Neuronal stem cell (in vitro differentiated cells): ENCODE results near the gene TRDN.
"Not testable (repeated sequence)": the region's sequence is repeated elsewhere in the genome, so short reads cannot be mapped to it uniquely, and the experiment has no call there.

ENCODE experiments used
- DNase-seq: peaks from one replicate; pipeline ENCODE4 v3.0.0-alpha.2; 2013; ENCODE audit warnings: low spot score
- H2AFZ ChIP-seq: one replicate; pipeline ENCODE4 v1.6.1; 2013; ENCODE audit warnings: mild to moderate bottlenecking, low read length, inconsistent platforms
- H2AK5ac ChIP-seq: 2 replicates; pipeline ENCODE4 v1.6.1; 2013; ENCODE audit warnings: low read depth, mild to moderate bottlenecking, inconsistent platforms, low read length, moderate library complexity, mixed read lengths
- H2BK120ac ChIP-seq: 2 replicates; pipeline ENCODE4 v1.6.1; 2013; ENCODE audit warnings: low read depth, mild to moderate bottlenecking, inconsistent platforms, low read length, moderate library complexity, mixed read lengths
- H2BK12ac ChIP-seq: one replicate; pipeline ENCODE4 v1.6.1; 2013; ENCODE audit warnings: low read length, inconsistent platforms
- H2BK15ac ChIP-seq: 2 replicates; pipeline ENCODE4 v1.6.1; 2013; ENCODE audit warnings: mild to moderate bottlenecking, low read length, inconsistent platforms, mixed read lengths
- H2BK5ac ChIP-seq: one replicate; pipeline ENCODE4 v1.6.1; 2013; ENCODE audit warnings: inconsistent platforms, mild to moderate bottlenecking, low read length, moderate library complexity
- H3K14ac ChIP-seq: one replicate; pipeline ENCODE4 v1.6.1; 2013; ENCODE audit warnings: low read length, inconsistent platforms
- H3K18ac ChIP-seq: 2 replicates; pipeline ENCODE4 v1.6.1; 2013; ENCODE audit warnings: low read length, inconsistent platforms
- H3K23ac ChIP-seq: 2 replicates; pipeline ENCODE4 v1.6.1; 2013; ENCODE audit warnings: low read depth, mild to moderate bottlenecking, mixed read lengths, low read length, inconsistent platforms; ENCODE audit not compliant: poor library complexity
- H3K27ac ChIP-seq: replicated peaks from 3 replicates; pipeline ENCODE4 v1.5.1; 2013; ENCODE audit warnings: low read length, inconsistent platforms
- H3K27me3 ChIP-seq, 3 experiments: 2 replicates each; pipeline ENCODE4 v1.6.1; 2013; ENCODE audit warnings: low read length in 3 of 3, mild to moderate bottlenecking in 2 of 3, inconsistent platforms in 1 of 3, low read depth in 1 of 3, mixed read lengths in 1 of 3, moderate library complexity in 1 of 3; ENCODE audit not compliant: control insufficient read depth in 3 of 3, insufficient read depth in 3 of 3
- H3K36me3 ChIP-seq, 2 donors: replicated peaks in 1 of 2; 2 replicates each; pipeline ENCODE4 v1.6.1; 2013; ENCODE audit warnings: low read length in 2 of 2; ENCODE audit not compliant: control insufficient read depth in 2 of 2, insufficient read depth in 2 of 2
- H3K4ac ChIP-seq: 2 replicates; pipeline ENCODE4 v1.6.1; 2013; ENCODE audit warnings: inconsistent platforms, mild to moderate bottlenecking, low read length, moderate library complexity
- H3K4me1 ChIP-seq, 2 donors: 1 replicate in 1 of 2; 2 replicates in 1 of 2; pipeline ENCODE4 v1.6.1; 2013; ENCODE audit warnings: low read length in 2 of 2, low read depth in 1 of 2; ENCODE audit not compliant: control insufficient read depth in 2 of 2, insufficient read depth in 1 of 2
- H3K4me2 ChIP-seq: one replicate; pipeline ENCODE4 v1.6.1; 2013; ENCODE audit warnings: mild to moderate bottlenecking, low read length, inconsistent platforms; ENCODE audit not compliant: insufficient read depth, poor library complexity, severe bottlenecking
- H3K4me3 ChIP-seq, 2 donors: 2 replicates each; pipeline ENCODE4 v1.5.1; 2013; ENCODE audit warnings: low read length in 2 of 2, mild to moderate bottlenecking in 2 of 2, inconsistent platforms in 1 of 2, moderate library complexity in 1 of 2
- H3K79me1 ChIP-seq: one replicate; pipeline ENCODE4 v1.6.1; 2013; ENCODE audit warnings: low read depth, mild to moderate bottlenecking, inconsistent platforms, low read length, moderate library complexity
- H3K9ac ChIP-seq: one replicate; pipeline ENCODE4 v1.6.1; 2013; ENCODE audit warnings: mild to moderate bottlenecking, low read depth, low read length, inconsistent platforms; ENCODE audit not compliant: poor library complexity
- H3K9me3 ChIP-seq, 2 donors: replicated peaks in 1 of 2; 2 replicates each; pipeline versions ENCODE3 to v1.6.1; 2013; ENCODE audit warnings: low read length in 2 of 2, mild to moderate bottlenecking in 2 of 2, inconsistent platforms in 1 of 2, low read depth in 1 of 2, mixed read lengths in 1 of 2, moderate library complexity in 1 of 2; ENCODE audit not compliant: control insufficient read depth in 2 of 2, insufficient read depth in 1 of 2
- H4K8ac ChIP-seq: one replicate; pipeline ENCODE4 v1.6.1; 2013; ENCODE audit warnings: low read depth, mild to moderate bottlenecking, inconsistent platforms, low read length, moderate library complexity
- H4K91ac ChIP-seq: one replicate; pipeline ENCODE4 v1.6.1; 2013; ENCODE audit warnings: low read length, low read depth, mild to moderate bottlenecking, inconsistent platforms; ENCODE audit not compliant: poor library complexity
- WGBS, 2 donors: extraction: QIAGEN DNeasy Blood & Tissue Kit; methylation state at CpG; one replicate each; pipeline ENCODE4 v1.1.7; 2013; ENCODE audit warnings: missing lambda C conversion rate in 2 of 2, mixed read lengths in 1 of 2; ENCODE audit not compliant: insufficient read length in 2 of 2, insufficient replicate concordance in 1 of 2; ENCODE audit errors: extremely low coverage in 2 of 2; 5-methylcytosine and 5-hydroxymethylcytosine counted together

TRDN gene

GRCh38 chr6:123587838-123588545 is 48.8 kb downstream of the TRDN start:
- Histone ChIP-seq H2BK12ac (no peak overlapping the region), H3K18ac (no peak overlapping the region), H3K27me3 (no peaks in the 10 kb centered on the region), H2BK15ac (no peak overlapping the region), H3K14ac (no peak overlapping the region), H4K91ac (no peak overlapping the region), H2AFZ (no peak overlapping the region), H3K36me3 (no peaks in the 10 kb centered on the region), H3K4me1 (peaks cover 0 to 4% of the 10 kb centered on the region in 2 donors), H3K4me3 (no peak overlapping the region), H3K79me1 (no peaks in the 10 kb centered on the region), H2BK5ac (no peak overlapping the region), H3K4me2 (no peak overlapping the region), H3K27ac (no peak overlapping the region), H3K23ac (no peak overlapping the region), H4K8ac (no peak overlapping the region), H3K9me3 (peaks cover 0 to 2% of the 10 kb centered on the region in 2 donors), H2BK120ac (no peak overlapping the region), H2AK5ac (no peak overlapping the region), H3K9ac (no peak overlapping the region), H3K4ac (no peak overlapping the region)
- WGBS, 2 donors: no CpG with 5 or more reads among the region's 4 CpGs
- DNase-seq: no peak

- not testable (repeated sequence) for H4K8ac ChIP-seq, H3K14ac ChIP-seq, H3K36me3 ChIP-seq, H3K9ac ChIP-seq, H4K91ac ChIP-seq, H3K4me2 ChIP-seq, H2BK12ac ChIP-seq, H3K9me3 ChIP-seq, H3K27ac ChIP-seq, H3K79me1 ChIP-seq, H3K27me3 ChIP-seq, H2AFZ ChIP-seq, H3K4ac ChIP-seq, H2BK5ac ChIP-seq, H2BK120ac ChIP-seq, H2AK5ac ChIP-seq, H3K4me1 ChIP-seq, H3K18ac ChIP-seq, DNase-seq, H2BK15ac ChIP-seq, H3K23ac ChIP-seq, H3K4me3 ChIP-seq
- no CpG with 5 or more reads among the region's 8 CpGs for WGBS, 2 donors
Observed at GRCh38 chr6:123587407-123587806, 49.3 kb downstream of the TRDN start.

- H3K14ac ChIP-seq: no peak overlapping the region
- H3K36me3 ChIP-seq: no peaks in the 10 kb centered on the region
- H2BK12ac ChIP-seq: no peak overlapping the region
Observed at GRCh38 chr6:123580331-123580730, 56.4 kb downstream of the TRDN start.

GRCh38 chr6:123575188-123575587 is 61.6 kb downstream of the TRDN start:
- H3K36me3 ChIP-seq: no peaks in the 10 kb centered on the region

More at GRCh38 chr6:123580331-123580730, 56.4 kb downstream of the TRDN start:
- Histone ChIP-seq H2AK5ac (no peak overlapping the region), H2BK120ac (no peak overlapping the region), H2BK5ac (no peak overlapping the region), H3K4me3 (no peak overlapping the region), H3K4me2 (no peak overlapping the region), H3K4ac (no peak overlapping the region), H2BK15ac (no peak overlapping the region), H4K91ac (no peak overlapping the region), H3K27ac (no peak overlapping the region), H3K4me1 (no peaks in the 10 kb centered on the region), H4K8ac (no peak overlapping the region), H2AFZ (no peak overlapping the region), H3K27me3 (no peaks in the 10 kb centered on the region), H3K9me3 (no peaks in the 10 kb centered on the region), H3K18ac (no peak overlapping the region), H3K23ac (no peak overlapping the region), H3K79me1 (no peaks in the 10 kb centered on the region), H3K9ac (no peak overlapping the region)
- no peak for DNase-seq

More at GRCh38 chr6:123575188-123575587, 61.6 kb downstream of the TRDN start:
- H3K4ac ChIP-seq: no peak overlapping the region
- H3K18ac ChIP-seq: no peak overlapping the region
- no peak overlapping the region for H4K91ac ChIP-seq
- H4K8ac ChIP-seq: no peak overlapping the region
- no peak for DNase-seq
- no peak overlapping the region for H2AFZ ChIP-seq
- WGBS, 2 donors: no CpG with 5 or more reads among the region's 1 CpG
- no peak overlapping the region for H2BK120ac ChIP-seq
- no peaks in the 10 kb centered on the region for H3K4me1 ChIP-seq
- no peak overlapping the region for H3K23ac ChIP-seq
- no peak overlapping the region for H3K27ac ChIP-seq
- H3K14ac ChIP-seq: no peak overlapping the region
- no peak overlapping the region for H2AK5ac ChIP-seq
- no peak overlapping the region for H3K9ac ChIP-seq
- no peaks in the 10 kb centered on the region for H3K9me3 ChIP-seq
- no peak overlapping the region for H3K4me2 ChIP-seq
- no peaks in the 10 kb centered on the region for H3K27me3 ChIP-seq
- H3K79me1 ChIP-seq: no peaks in the 10 kb centered on the region
- no peak overlapping the region for H3K4me3 ChIP-seq
- H2BK5ac ChIP-seq: no peak overlapping the region
- no peak overlapping the region for H2BK15ac ChIP-seq
- H2BK12ac ChIP-seq: no peak overlapping the region
